ENCODE measurements around the gene MSL1.
A peak's percentile ranks its signal among the peaks of the same experiment; 100 is the strongest.

The MSL1 gene

DNA sequence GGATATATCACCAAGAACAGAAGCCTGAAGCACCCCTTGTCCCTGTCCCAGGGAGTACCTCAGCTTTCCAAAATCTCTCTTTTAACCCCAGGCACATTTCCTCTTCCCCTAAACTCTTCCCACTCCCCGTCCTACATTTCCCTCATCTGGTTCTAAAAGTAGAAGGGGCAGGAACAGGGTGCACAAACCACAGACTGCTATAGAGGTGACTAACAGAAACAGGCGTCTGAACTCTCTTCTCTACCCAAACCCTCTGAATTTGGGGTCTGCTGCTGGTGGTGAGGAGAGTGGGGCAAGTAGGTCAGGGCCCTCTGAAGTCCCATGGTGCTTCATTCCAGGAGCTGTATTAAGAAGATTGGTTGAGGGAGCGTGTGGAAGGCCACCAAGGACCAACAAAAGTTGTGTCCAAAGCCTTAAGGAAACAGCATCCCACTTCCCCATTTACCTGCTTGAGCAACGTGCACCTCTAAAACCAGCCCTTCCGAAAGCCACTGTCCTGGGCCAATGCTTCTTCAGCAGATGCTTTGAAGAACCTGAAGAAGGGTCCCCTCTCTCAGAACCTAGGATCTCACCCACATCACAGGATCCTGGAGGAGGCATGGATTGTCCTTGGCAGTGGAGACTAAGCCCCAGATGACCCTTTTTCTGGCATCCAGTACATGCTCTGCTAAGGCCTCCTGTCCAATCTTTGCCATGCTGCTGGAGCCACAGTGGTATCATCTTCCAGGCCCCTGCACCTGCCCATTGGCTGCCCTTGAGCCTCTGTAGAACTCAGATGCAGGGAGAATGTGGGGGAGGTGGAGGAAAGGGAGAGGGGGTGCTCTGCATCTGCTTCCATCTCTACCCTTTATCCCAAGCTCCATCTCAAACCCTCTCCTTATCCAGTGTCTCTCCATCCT lies 15.7 kb upstream of the MSL1 start:
- no peak for DNase-seq (ENCODE audit: low read depth)

GRCh38 chr17:40106760-40107521 lies 14.8 kb upstream of the MSL1 start:
- no peak for DNase-seq (ENCODE audit: low read depth)

GRCh38 chr17:40107522-40108174 lies 14.1 kb upstream of the MSL1 start:
- DNase-seq (ENCODE audit: low read depth): no peak

DNA sequence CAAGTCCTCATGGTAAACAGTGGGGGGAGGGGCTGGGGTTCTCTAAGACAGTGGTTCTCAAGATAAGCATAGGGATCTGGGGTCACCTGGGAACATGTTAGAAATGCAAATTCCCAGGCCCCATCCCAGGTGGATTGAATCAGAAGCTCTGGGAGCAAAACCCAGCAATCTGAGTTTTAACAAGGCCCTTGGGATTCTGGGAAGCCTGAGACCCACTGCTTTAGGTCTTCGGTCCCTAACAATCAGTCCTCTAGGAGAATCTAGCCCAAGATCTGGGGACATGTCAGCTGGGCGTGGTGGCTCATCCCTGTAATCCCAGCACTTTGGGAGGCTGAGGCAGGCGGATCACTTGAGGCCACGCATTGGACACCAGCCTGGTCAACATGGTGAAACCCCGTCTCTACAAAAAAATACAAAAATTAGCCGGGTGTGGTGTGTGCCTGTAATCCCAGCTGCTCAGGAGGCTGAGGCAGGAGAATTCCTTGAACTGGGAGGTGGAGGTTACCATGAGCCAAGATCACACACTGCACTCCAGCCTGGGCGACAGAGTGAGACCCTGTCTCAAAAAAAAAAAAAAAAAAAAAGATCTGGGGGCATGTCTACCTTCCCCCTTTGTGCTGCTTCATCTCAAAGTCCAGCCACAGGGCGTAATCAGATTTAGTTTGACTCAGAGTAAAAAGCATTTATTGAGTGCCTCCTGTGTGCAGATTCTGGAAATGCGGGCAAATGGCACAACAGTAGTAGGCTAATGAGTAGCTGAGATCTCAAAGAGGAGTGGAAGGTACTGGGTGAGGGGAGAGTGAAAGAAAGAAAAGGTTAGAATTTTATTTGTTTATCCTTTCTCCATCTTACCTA lies 12.6 kb upstream of the MSL1 start:
- DNase-seq (ENCODE audit: low read depth): no peak

- no peak for DNase-seq (ENCODE audit: low read depth)
Measured at GRCh38 chr17:40110026-40110845, 11.5 kb upstream of the MSL1 start.

DNA sequence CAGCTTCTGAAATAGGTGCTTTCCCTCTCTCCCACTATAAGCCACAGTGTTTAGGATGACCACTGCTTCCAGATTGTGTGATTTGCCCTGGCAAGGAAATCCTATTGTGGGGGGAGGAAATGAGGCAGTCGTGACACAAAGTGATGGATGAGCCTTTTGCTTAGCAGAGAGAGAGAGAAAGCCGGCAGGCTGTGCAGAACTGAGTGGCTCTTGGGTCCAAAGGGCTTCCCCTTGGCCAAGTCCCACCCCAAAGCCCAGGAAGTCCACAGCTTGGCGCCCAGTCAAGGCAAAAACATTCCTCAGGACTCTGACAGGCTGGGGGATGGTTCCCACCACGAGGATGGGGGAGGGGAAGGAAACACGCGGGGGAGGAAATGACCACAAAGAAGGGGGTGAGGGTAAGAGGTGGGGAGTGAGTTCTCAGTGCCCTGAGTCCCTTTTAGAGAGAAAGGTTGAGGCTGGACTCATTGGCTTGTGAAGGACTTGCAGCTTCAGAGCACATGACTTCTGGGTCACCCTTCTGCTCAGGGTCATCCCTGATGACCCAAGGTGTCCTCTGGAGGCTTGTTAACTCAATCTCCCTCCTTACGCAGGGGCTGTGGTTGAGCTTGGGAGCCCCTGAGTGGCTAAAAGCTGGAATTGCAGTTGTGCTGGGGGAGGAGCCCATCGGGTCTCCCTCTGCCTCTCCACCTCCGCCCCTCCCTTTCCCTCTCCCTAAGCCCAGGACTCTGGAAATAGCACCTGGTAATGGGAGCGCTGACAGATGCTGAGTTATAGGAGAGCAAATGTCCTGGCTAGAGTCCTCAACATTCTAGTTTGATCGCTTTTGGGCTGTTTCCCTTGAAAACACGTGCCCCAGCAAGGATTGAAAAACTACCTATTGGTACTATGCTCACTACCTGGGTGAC lies 10.3 kb upstream of the MSL1 start:
- DNase-seq (ENCODE audit: low read depth): no peak

DNA sequence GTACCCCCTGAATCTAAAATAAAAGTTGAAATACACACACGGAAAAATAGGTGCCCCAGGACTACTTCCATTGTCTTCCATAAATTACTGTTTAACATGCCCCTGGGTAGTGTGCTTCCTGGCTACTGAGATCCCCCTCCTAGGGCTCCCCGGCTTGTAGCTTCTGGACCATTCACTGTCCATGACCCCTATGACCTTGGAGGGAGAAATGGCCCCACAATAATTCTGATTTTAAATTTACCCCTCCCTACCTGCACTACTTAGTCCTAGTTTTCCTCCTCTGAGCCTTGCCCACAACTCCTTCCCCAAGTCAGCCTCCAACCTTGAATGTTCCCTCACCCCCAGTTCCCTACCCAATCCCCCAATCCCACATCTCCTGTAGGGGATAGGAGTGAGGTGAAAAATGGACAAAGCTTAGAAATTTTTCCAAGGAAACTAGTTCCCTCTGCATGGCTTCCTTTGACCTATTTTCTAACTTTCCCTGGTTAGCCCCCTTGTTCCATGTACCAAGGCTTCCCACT lies 9.5 kb upstream of the MSL1 start:
- no peak for DNase-seq (ENCODE audit: low read depth)

GRCh38 chr17:40112718-40113109 lies 9.1 kb upstream of the MSL1 start:
- no peak for DNase-seq (ENCODE audit: low read depth)

DNA sequence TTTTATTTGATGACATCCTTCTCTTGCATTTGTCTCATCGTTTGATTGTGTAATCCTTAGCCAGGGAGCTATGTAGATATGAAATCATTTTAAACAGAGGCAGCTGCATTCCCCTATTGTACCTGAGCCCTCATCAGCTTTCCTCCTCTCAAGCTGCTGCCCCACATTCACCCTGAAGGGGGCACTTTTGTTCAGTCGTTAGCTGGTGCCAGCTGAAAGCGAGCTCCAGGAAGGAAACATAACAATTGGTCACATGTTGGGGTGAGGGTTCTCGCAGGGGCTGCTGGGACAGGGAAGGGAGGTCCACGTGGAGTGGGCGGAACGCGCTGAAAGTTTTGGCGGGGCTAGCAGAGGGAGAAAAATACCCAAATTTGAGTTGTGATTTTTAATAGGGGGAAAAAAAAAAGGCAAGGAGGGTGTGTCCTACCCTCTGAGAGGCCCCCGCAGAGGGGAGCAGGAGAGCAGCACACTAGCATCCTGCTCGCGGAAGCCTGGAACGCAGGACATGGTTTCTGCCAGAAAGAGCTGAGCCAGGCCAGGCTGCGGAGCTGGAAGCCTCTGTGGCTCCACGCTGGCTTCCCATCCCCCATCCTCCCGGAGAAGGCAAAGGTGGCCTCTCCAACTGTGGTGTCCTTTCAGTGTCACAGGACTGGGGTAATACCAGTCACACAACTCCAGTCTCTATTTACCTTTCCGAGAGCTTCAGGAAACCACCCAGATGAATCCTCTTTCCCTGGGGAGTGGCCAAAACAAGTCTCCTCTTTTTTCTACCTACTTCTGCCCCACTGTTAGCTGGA lies 8.5 kb upstream of the MSL1 start:
- DNase-seq (ENCODE audit: low read depth): peak; percentile 78

DNA sequence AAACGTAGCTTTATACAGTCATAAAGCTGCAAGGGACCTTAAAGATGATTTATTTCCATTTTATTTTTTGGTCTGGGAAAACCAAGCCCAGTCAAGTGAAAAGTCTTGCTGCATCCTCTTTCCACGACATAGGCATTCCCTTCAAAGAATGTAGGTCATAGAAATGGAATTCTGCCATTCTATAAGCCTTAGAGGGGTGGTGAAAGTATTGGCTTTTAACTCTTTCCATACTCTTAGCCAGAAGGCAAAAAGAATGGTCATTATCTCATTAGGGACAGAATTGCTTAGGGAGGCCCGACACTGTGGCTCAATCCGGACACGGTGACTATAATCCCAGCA lies 7.9 kb upstream of the MSL1 start:
- no peak for DNase-seq (ENCODE audit: low read depth)

DNA sequence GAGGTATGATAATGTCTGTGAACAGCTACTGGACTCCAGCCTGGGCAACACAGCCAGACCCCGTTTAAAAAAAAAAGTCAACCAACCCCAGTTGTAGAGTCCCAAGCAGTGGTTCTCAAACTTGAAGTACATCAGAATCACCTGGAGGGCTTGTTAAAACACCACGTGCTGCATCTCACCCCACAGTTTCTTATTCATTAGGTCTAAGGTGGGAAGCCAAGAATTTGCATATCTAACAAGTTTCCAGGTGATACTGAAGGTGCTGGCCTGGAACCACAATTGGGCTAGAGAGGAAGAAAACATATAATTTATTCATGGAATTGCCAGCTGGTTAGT lies 6.7 kb upstream of the MSL1 start:
- no peak for DNase-seq (ENCODE audit: low read depth)

DNA sequence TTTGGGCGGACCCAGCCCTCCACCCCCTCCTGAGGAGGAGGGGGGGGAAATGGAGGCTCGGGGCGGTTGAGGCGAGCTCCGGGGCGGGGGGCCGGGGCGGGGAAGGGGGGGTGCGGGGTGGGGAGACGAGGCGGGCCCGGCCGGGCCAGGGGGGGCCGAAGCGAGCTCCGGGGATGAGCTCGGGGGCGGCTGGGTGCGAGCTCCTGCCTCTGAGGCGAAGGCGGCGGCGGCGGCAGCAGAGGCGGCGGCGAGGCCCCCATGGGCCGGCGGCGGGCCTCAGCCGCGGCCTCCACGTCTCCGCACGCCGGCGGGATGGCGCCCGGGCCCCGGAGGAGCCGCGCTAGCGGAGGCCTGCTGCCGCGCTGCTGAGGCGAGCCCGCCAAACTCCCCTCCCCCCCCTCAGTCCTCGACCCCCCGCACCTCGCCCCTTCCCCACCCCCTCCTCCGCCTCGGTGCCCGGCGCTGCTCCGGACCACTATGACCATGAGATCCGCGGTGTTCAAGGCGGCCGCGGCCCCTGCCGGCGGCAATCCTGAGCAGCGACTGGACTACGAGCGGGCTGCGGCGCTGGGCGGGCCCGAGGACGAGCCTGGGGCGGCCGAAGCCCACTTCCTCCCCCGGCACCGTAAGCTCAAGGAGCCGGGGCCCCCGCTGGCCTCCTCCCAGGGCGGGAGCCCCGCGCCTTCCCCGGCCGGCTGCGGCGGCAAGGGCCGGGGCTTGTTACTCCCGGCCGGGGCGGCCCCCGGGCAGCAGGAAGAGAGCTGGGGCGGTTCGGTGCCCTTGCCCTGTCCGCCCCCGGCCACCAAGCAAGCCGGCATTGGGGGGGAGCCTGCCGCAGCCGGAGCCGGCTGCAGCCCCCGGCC lies 596 bp downstream of the MSL1 start:
- DNase-seq (ENCODE audit: low read depth): no peak

DNA sequence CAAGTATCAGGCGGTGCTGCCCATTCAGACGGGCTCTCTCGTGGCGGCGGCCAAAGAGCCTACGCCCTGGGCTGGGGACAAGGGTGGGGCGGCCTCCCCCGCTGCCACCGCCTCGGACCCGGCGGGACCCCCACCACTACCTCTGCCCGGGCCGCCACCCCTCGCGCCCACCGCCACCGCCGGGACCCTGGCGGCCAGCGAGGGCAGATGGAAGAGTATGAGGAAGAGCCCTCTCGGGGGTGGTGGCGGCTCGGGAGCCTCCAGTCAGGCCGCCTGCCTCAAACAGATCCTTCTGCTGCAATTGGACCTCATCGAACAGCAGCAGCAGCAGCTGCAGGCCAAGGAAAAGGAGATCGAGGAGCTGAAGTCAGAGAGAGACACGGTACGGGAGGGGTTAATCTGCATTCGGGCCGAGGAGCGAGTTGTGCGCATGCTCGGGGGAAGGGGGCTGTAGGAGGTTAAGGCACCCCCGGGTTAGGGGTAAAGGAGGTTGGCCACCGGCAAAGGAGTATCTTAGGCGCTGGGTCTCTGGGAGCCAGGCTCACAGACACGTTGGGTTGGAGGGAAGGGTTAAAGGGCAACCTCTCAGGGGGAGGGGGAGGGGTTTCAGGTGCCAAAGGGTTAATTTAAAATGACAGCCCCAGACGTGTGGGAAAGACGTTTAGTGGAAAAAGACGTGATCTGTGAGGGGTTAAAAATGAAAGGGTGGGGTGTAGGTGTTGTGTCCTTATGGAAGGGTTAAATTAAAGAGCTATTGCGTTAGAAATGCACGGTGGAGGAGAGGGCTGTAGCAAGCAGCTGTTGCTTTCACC lies 1.4 kb downstream of the MSL1 start:
- DNase-seq (ENCODE audit: low read depth): peak; percentile 26

- no peak for DNase-seq (ENCODE audit: low read depth)
Measured at GRCh38 chr17:40123811-40124114, 2.0 kb downstream of the MSL1 start.

GRCh38 chr17:40124279-40125141 lies 2.7 kb downstream of the MSL1 start:
- no peak for DNase-seq (ENCODE audit: low read depth)

DNA sequence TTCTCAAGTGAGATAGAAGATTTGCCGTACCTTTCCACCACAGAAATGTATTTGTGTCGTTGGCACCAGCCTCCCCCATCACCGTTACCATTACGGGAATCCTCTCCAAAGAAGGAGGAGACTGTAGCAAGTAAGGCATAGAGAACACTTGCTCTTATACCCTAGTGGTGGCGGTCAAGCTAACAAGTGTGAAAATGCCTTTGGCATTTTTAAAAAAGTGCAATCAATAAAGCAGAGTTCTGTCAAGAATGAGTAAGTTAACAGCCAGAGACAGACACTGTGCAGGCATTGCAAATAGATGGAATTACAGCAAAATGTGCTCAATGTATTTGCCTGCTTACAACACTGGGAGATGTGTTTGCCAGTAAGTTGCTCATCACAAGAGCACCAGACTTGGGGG lies 7.7 kb downstream of the MSL1 start:
- no peak for DNase-seq (ENCODE audit: low read depth)
